A204.1 (cell line): Measurements from ENCODE around the gene IGFBP2.
"Not testable (repeated sequence)": the region's sequence is repeated elsewhere in the genome, so short reads cannot be mapped to it uniquely, and the experiment has no call there.

Source experiments
- FAIRE-seq: peaks from 2 replicates; lab custom pipeline; 2012; peaks lifted over from hg19 to GRCh38; lab: Jason Lieb, UNC

The IGFBP2 gene, protein sequence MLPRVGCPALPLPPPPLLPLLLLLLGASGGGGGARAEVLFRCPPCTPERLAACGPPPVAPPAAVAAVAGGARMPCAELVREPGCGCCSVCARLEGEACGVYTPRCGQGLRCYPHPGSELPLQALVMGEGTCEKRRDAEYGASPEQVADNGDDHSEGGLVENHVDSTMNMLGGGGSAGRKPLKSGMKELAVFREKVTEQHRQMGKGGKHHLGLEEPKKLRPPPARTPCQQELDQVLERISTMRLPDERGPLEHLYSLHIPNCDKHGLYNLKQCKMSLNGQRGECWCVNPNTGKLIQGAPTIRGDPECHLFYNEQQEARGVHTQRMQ

DNA sequence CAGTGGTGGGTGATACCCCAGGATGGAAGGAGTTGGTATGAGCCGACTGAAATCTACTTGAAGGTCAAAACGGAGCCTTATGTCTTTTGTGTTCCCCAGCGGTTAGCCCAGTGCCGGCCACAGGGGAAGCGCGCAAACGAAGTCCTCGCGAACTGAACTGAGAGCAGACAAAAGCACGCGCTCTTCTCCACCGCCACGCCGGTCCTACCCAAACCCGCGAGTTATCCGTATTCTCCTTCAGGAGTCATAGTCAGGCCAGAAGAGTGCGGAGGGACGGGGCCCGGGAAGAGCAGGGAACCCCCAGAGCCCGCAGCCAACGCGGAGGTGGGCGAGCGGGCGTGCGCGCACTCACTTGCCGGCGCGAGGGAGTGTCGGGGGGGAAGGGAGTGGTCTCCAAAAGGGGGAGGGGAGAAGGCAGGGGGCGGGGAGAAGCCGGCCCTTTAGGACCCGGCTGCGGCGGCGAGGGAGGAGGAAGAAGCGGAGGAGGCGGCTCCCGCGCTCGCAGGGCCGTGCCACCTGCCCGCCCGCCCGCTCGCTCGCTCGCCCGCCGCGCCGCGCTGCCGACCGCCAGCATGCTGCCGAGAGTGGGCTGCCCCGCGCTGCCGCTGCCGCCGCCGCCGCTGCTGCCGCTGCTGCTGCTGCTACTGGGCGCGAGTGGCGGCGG lies at the start of gene IGFBP2:
Gene IGFBP2, plus strand, starts transcription at position 469 of the 664 bp plus-strand sequence. Its CDS starts 104 bp downstream, at position 573.
- no peak for FAIRE-seq

DNA sequence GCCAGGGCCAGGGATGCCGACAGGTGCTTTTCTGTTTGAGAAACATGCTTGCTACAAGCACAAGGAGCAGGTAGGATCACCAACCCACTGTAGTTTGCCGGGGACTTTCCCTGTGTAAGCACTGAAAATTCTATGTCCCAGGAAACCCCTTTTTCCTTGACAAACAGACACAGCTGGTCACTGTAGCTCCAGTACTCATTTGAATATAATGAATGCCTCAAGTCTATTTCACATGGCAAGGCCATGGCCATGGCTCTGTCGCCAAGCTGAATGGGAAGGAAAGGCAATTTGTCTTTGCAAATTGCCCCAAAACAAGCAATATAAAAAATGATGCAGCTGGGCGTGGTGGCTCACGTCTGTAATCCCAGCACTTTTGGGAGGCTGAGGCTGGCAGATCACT lies 49.6 kb upstream of the IGFBP2 start:
- no peak for FAIRE-seq

DNA sequence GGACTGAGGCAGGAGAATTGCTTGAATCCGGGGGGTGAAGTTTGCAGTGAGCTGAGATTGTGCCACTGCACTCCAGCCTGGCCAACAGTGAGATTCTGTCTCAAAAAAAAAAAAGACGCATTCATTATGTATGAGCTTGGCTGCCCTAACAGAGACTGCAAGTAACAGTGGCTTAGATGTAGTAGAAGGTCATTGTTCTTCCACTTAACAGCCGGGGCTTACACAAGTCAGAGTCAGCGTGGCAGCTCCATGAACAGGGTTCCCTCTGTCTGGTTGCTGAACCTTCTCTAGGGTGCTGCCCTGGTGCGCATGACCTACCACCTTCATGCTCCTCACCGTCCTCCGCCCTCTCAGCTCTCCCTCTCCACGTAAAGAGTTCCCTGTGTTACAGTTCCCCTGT lies 49.1 kb upstream of the IGFBP2 start:
- no peak for FAIRE-seq

DNA sequence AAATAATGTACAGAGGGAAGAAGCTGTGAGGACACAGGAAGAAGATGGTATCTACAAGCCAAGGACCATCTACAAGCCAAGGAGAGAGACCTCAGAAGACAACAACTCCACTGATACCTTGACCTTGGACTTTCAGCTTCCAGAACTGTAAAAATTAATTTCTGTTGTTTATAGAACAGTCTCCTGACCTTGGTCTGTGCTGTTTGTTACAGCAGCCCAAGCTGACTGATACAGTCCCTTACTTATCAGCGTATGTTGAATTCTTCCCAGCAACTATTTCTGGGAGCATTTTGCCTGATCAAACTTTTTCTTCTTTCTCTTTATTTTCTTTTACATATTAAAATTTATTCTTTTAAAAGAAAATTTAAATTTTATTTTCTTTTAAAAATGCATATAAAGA lies 47.8 kb upstream of the IGFBP2 start:
- FAIRE-seq: no peak

DNA sequence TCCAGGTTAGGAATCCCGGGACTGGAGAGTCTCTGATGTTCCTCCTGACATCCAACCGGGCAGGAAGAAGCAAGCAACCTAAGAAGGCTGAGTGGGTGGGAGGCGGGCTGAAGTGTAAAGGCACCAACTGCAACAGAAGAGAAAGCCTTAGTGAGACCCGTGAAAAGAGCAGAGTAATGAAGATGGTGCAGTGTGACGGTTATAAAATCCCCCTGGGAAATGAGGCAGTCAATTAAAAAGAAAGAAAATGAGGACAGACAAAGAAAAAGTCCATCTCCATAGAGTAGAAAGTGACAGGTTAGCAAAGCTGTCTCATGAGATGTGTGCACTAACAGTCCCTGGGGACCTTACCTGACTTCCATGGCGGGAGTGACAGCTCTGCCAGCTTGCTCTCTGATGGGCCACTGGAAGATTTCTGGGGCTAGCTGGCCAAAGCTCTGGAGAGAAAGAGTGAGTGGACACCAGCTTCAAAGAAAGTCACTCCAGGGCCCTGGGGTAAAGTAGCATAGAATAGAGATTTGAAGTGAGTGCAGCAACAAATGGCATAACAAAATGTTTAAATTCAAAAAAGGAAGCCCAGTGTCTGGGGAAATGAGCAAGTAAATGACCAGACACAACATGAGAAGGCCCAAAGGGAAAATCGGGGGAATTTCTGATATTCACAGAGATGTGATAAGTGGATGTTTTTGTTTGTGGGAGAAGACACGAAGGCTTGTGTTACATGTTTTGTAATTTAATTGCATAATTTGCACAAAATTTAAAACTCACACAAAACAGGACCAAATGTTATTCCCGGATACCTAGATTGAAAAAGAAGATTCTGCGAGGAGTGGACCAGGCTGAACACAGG lies 44.1 kb upstream of the IGFBP2 start:
- FAIRE-seq: no peak

DNA sequence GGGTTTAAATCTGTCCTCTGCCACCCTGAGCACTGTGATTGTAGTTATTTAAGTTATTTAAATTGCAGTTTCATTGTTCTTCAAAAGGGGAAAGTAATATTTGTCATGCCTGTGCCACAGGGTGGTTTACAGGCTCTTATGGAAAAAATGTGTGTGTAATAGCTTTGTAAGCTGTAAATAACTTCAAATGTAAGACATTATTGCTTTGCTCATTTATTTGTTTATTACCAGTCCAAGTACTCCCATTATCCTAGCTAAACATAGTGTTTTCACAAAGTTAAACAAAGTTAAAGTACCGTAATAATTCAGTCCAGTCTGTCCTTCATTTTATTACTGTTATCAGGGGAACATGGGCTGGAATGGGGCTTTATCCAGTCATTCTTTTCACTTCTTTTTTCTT lies 43.4 kb upstream of the IGFBP2 start:
- FAIRE-seq: no peak

DNA sequence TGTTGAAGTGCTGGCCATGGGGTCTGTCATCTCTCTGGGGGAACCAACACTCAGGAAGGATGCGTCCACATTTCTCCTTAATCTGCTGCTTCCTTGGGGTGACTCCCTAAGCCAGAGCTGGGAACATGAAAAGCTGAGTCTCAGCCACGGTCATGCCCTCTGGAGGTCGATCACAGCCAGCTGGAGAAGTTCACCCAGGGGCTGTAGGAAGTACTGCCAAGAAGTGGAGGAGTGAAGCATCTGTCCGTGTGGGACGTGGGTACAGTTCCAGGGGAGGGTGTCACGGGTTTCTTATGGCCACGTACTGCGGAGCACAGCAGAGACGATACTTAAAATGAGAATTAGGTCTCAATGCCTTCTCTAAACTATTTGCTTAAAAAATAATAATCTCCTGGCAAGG lies 42.4 kb upstream of the IGFBP2 start:
- FAIRE-seq: no peak

DNA sequence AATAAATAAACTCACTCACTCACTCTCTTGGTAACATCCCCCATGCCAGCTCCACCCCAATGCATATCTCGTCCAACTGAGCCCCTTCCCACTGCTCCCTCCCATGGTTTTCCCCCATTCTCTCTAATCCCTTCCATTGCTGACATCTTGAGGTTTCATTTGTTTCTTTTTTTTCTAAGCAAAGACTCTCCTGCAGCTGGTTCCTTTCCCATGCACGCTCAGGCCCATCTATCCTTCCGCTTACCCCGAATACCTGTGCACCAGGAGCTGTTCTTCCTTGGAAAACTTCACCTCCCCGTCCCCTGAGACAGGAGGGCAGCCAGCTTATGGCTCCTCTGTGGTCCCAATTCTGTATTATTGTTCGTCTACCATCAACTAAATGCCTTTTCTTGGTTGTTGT lies 41.7 kb upstream of the IGFBP2 start:
- FAIRE-seq: no peak

DNA sequence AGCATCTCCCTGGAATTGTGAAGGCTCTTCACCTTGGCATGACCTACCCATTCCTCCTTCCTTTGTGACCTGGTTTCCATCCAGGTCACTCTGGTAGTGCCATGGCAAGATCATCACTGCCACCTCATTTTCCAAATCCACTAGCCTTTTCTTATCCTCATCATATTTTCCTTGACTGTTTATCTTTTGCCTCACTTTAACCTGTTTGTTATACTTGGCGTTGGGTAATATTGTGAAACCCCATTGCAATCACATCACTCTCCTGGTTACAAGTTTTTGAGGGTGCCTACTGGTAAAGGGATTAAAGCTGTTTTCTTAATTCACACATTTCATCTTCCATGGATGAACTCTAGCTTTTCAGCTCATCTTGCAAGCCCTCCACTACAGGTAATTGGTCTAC lies 39.1 kb upstream of the IGFBP2 start:
- no peak for FAIRE-seq

DNA sequence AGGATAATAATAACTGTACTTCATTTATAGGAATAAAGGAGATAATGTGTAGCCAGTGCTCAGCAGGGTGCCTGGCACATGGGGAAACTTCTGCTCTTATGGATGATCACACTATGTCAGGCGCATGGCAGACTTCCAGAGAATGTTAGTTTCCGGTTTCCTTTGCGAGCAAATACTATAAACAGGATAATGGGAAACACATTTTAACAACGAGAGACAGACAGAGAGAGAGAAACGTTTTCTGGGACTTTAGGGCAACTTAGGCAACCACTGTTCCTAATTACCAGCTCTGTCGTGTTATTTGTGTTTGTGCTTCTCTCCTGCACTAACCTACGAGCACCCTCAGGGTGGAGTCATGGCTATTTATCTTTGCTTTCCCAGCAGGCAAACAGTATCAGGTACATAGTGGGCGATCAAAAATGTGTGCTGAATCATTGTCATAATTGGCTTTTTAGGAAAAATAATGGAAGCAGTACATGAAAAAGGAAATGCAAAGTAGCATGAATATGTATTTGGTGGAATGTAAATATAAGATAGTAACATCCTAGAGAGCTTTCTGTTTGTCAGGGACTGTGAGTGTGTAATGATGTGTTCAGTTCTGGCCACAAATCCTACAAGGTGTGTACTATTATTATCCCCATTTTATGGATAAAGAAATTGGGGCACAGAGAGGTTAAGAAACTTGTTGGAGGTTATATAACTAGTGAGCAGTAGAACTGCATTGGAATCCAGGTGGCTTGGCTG lies 36.8 kb upstream of the IGFBP2 start:
- no peak for FAIRE-seq

DNA sequence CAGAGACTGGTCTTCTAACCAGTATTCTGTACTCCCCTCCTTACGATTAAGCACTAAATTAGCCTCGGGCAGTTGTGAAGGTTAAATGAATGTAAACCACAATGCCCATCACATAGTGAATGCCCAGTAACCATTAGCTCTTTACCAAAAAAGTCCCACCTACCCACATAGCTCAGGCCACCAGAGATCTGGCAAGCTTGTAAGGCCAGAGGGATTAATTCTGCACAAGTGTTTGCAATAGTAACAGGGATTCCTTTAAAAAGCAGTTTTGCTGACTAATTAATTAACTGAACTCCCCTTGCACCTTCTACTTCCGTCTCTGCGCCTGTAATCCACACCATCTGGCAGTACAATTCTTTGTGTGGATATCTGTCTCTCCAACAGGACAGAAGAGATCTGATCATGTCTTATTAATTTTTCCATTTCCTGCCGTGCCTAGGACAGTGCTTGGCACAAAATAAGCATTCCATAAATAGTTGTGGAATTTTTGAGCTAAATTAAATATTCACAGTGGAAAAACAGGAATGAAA lies 36.2 kb upstream of the IGFBP2 start:
- no peak for FAIRE-seq

DNA sequence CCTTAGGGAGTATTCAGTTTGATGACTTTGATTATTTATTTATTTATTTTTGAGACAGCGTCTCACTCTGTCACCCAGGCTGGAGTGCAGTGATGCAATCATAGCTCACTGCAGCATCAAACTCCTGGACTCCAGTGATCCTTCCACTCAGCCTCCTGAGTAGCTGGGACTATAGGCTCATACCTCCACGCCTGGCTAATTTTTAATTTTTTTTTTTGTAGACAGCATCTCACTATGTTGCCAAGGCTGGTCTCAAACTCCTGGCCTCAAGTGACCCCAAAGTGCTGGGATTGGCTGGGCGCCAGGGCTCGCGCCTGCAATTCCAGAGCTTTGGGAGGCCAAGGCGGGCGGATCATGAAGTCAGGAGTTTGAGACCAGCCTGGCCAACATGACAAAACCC lies 35.4 kb upstream of the IGFBP2 start:
- FAIRE-seq: not testable (repeated sequence)

DNA sequence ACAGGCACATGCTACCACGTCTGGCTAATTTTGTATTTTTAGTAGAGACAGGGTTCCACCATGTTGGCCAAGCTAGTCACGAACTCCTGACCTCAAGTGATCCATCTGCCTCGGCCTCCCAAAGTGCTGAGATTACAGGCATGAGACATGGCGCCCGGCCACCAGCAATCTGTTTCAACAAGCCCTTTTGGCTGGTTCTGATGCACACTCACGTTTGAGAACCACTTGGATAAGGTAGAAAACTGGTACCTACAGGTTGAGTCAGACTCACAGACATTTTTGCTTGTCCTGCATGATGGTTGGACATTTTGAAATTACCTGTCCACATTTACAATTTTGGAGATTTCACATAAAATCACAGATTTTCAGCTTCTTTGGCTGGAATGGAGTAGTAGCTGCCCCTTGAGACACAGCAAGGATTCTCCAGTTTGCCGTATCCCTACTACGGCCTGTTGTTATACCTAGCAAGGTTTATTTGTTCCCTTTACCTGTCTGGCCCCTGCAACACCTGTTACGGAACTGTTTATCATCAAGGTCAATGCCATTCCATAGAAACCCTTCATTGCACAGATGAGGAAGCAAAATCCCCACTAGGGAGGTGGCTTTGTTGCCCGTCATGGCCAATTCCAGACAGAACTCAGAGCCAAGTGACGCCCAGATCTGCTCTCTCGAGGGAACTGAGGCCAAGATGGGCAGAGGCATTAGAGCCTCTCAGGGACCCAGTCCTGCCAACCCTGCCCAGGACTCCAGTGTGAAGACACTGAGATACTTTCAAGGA lies 31.4 kb upstream of the IGFBP2 start:
- FAIRE-seq: no peak

DNA sequence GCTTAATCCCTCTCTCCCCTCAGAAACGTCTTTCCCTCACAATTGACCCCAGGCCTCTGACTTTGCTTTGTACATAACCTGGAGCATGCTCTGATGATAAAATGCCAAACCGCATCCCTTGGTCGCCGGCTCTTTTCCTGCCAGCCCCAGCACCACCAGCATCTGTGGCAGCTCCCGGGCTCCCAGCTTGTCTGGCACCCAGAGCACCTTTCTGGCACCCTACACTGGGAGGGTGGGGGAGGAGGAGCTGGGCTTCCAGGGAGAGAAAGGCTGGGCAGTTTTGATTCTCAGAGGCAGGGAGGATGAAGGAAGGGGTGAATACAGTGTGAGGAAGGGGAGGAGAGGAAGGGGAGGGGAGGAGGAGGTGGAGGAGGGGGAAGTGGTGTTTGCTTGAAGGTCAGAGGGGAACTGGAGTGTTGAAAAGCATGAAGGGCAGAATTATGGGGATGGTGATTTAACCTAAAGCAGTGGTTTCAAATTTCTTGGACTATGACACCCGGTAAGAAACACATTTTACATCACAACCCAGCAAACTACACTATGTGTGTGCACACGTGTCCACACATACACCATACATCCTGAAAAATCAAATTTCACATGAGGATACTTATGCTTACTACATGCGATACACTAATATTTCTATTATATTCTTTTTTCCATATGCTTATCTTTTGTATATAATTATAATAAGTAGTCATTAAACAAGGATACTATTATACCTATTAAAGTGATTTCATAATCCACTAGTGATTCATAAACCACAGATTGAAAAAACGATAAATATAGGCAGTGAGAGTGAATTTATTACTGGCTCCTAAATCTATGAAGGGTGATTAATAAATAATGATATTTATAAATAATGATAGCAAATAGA lies 30.0 kb upstream of the IGFBP2 start:
- FAIRE-seq: no peak

DNA sequence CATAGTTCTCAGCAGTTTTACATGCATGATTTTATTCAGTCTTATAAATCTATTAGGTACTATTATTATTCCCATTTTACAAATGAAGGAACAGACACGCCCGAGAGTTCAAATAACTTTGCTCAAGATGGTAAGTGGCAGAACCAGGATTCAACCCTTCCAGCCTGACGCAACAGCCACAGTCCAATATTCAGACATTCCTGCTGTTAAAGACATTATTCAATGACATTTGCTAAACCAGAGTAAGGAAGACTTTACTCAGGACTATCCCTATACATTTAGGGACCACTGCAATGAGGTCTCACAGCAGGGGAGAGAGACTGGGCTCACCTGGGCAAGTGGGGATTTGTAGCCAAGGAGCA lies 29.4 kb upstream of the IGFBP2 start:
- FAIRE-seq: no peak

DNA sequence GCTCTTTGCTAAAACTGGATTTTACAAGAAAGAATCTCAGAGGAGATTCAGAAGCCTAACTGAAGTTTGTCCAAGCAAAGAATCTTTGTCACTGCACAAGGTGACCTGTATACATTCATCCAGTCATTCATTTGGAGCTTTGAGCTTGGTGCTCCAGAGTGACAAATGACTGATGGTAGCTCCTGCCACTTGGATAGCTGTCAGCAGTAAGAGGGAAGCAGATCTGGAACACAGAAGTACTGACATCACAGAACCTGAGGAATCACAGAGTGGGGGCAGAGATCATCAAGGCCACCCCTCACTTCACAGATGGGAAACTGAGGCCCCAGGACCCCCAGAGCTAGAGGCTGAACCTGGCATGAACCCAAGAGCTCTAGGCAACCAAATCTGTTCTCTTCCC lies 28.8 kb upstream of the IGFBP2 start:
- FAIRE-seq: no peak

DNA sequence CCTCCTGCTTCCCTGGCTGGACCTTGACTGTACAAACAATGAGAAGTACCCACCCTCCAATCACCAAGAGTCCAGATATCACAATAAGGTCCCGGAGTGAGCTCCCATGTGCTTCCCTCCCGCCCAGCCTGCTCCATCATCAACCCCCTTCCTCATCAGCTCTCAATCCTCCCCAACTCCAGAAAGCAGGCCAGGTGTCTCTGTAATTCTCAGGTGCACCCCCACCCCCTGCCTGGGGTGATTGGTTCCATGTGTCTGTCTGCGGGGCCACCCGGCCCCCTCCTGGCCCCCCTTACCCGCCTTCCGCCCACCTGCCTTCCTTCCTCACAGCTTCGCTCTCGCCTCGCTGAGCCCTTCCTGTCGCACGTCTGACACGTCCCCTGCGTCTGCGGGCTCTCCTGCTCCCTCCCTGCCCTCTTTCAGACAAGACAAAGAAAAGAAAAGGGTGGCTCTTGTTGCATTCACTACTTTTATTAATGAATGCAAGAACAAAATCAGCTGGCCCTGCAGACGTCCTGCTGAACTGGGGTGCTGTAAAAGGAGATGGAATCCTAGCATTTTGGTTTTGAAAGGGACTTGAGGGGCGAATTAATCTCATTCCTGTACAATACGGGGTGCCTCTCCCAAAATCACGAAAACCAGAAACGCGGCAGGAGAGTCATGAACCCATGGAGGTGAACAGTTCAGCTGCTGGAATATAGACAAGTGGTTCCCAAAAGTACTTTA lies 26.5 kb upstream of the IGFBP2 start:
- FAIRE-seq: no peak

DNA sequence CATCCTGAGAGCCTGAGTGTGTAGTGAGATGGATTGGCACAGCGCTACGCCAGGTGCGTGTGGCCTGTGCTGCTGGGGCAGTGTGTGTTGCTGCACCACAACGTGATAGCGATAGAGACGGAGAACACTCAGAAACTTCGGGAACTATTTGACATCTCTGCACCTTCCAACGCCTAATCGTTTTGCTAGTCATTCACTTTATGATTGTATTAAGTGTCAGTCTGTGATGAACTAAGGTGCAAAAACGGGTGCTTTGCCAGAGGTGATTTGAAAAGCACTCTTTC lies 26.0 kb upstream of the IGFBP2 start:
- FAIRE-seq: no peak

DNA sequence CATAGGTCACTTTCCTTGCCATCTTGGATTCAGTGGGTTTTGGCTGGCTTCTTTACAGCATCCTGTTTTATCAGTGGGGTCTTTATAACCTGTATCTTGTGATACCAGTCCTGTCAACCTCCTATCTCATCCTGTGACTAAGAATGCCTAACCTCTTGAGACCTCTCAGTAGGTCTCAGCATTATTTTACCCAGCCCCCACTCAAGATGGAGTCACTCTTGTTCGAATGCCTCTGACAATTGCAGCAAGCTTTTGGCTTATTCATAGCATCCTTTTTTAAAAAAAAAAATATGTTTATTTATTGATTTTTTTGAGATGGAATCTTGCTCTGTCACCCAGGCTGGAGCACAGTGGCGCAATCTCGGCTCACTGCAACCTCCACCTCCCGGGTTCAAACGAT lies 24.7 kb upstream of the IGFBP2 start:
- no peak for FAIRE-seq
